Measurements from ENCODE around the gene KPNA6.
"Not testable (repeated sequence)": the region's sequence is repeated elsewhere in the genome, so short reads cannot be mapped to it uniquely, and the experiment has no call there.

Gene KPNA6

DNA sequence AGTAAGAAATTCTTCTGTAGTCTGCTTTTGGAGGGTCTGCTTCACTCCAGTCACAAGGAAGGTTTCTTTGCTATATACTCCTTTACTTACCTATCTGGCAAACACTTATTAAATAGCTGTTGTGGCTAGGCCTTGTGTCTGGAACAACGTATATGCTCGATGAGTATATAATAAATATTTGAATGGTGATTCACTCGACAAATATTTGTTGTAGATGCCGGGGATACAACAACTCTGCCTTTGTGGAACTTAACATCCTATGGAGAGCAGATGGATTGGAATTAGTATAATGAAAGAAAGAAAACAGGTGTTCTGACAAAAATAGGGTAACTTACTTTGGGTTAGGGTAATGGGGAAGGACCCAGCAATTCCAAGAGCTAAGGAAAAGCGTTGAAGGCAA lies 31.1 kb downstream of the KPNA6 start:
- in situ Hi-C loops (cut with MboI; ENCODE audit: low sequenced_read_pairs) = no loop called here

DNA sequence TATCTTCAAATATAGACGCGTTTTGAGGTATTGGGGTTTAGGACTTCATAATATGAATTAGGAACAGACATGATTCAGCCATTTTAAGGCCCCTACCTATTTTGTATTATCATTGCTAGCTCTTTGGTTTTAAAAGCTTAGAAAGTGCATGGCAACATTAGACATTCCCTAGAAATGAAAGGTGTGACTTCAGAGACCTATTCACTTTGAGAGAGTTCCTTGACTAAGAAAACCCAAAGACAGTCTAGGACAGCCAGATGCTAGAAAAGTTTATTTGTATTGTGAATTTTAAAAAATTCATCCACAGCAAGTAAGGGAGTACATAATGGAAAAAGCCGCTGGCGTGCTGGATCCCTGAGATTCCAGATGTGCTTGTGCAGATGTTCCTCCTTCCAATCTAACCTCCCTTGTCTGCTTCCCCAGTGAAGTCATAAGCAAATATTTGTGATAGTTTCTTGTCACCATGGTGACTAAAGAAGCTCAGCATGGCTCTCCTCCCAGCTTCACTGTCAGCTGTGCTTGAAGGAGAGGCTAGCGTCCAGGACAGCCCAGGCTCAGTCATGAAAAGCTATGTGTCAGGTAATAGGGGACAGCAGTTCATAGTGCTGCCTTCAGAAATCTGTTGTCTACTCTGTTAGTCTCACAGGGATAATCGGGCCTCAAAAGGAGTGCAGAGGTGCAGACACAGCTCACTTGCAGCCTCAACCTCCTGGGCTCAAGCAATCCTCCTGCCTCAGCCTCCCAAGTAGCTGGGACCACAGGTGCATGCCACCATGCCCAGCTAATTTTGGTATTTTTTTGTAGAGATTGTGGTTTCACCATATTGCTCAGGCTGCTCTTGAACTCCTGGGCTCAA lies 34.8 kb downstream of the KPNA6 start:
- in situ Hi-C loops (cut with MboI; ENCODE audit: low sequenced_read_pairs) = no loop called here

DNA sequence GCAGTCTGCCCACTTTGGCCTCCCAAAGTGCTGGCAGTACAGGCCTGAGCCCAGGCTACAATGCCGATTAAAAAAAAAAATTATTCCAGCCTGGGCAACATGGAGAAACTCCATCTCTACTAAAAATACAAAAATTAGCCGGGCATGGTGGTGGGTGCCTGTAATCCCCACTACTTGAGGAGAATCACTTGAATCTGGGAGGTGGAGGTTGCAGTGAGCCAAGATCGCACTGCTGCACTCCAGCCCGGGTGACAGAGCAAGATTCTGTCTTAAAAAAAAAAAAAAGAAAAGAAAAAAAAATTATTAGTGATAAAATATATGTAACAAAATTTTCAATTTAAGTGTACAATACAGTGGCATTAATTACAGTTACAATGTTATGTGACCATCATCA lies 35.4 kb downstream of the KPNA6 start:
- in situ Hi-C loops (cut with MboI; ENCODE audit: low sequenced_read_pairs) = not testable (repeated sequence)

DNA sequence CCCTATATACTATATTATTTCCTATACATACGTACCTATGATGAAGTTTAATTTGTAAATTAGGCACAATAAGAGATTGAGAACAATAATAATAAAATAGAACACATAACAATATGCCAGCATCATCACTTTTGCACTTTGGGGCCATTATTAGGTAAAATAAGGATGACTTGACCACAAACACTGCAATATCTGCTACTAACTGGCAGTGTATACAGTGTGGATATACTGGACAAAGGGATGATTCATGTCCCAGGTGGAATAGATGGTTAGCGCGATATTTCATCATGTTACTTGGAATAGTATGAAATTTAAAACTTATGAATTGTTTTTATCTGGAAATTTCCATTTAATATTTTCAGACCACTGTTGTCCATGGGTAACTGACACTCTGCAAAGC lies 36.2 kb downstream of the KPNA6 start:
- in situ Hi-C loops (cut with MboI; ENCODE audit: low sequenced_read_pairs) = no loop called here

DNA sequence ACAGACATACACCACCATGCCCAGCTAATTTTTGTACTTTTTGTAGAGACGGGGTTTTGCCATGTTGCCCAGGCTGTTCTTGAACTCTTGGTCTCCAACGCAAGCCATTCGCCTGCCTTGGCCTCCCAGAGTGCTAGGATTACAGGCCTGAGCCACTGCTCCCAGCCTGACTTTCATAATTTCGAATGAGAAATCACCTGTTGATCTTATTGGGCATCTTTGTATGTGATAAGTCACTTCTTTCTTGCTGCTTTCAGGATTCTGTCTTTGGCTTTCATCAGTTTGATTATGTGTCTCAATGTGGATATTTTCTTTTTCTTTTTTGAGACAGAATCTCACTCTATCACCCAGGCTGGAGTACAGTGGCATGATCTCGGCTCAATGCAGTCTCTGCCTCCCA lies 39.9 kb downstream of the KPNA6 start:
- in situ Hi-C loops (cut with MboI; ENCODE audit: low sequenced_read_pairs) = not testable (repeated sequence)

DNA sequence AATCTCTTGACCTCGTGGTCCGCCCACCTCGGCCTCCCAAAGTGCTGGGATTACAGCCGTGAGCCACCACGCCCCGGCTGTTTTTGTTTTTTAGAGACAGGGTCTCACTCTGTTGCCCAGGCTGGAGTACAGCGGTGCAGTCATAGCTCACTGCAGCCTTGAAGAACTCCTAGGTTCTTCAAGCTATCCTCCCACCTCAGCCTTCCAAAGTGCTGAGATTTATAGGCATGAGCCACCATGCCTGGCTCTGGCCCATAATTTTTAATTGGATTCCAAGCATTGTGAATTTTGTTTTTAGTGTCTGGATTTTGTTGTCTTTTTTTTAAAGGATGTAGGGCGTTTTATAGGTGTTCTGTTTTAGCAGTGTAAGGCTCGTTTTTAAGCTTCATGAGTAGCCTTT lies 43.0 kb downstream of the KPNA6 start:
- in situ Hi-C loops (cut with MboI; ENCODE audit: low sequenced_read_pairs) = no loop called here

DNA sequence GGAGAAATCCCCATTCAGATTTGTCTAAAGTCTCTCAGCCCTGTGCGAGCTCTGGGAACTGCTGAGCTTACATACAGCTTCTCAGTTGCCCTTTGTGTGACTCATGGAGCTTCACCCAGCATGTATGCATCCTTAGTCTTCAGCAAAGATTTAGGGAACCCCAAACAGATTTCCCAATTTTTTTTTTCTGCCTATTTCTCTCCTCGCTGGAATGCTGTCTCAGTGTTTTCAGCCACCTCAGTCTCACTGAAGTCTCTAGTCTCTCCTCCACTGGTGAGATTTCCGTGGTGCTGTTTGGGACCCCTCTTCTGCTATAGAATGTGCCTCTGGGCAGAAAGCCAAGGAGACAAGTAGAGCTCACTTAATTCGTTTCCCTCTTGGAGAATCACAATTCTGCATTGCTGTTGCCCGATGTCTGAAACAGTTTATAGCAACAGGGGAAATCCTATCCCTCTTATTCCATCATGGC lies 43.5 kb downstream of the KPNA6 start:
- in situ Hi-C loops (cut with MboI; ENCODE audit: low sequenced_read_pairs) = no loop called here

DNA sequence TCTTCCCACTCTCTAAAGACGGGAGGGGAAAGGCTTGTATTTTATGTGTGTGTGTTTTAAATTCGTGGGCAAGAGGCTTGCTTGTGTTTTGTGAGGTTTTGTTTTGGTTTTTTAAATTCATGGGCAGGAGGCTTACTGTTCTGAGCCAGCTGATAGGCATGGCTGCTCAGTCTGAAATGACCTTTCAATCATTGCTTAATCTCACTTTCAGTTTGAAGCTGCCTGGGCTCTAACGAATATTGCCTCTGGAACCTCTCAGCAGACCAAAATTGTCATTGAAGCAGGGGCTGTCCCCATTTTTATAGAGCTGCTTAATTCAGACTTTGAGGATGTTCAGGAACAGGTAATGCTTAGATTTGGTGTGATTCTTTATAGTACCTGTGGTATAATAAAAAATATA lies 51.3 kb downstream of the KPNA6 start:
- in situ Hi-C loops (cut with MboI; ENCODE audit: low sequenced_read_pairs) = no loop called here

DNA sequence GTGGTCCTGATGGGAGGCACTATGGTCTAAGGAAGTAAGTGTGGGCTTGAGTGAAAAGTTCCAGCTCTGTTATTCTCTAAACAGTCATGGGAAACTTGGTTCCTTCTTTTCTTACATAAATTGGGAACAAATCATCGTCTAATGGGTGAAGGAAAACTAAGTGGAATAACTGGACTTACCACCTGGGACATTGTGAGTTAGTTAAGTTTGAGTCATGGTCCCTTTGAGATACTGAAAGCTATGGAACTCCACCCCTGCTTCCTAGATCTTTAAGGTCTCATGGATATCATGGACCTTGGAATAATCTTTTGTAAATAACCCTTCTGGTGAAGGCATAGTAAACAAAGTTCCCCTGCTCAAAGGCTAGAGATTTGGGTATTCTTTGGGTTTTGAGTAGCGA lies 55.5 kb downstream of the KPNA6 start:
- in situ Hi-C loops (cut with MboI; ENCODE audit: low sequenced_read_pairs) = no loop called here

DNA sequence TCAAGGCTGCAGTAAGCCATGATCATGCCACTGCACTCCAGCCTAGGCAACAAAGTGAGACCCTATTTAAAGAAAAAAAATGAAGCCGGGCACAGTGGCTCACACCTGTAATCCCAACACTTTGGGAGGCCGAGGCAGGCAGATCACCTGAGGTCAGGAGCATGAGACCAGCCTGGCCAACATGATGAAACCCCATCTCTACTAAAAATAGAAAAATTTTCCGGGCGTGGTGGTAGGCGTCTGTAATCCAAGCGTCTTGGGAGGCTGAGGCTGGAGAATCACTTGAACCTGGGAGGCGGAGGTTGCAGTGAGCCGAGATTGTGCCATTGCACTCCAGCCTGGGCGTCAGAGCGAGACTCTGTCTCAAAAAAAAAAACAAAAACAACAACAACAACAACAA lies 57.8 kb downstream of the KPNA6 start:
- in situ Hi-C loops (cut with MboI; ENCODE audit: low sequenced_read_pairs) = not testable (repeated sequence)

DNA sequence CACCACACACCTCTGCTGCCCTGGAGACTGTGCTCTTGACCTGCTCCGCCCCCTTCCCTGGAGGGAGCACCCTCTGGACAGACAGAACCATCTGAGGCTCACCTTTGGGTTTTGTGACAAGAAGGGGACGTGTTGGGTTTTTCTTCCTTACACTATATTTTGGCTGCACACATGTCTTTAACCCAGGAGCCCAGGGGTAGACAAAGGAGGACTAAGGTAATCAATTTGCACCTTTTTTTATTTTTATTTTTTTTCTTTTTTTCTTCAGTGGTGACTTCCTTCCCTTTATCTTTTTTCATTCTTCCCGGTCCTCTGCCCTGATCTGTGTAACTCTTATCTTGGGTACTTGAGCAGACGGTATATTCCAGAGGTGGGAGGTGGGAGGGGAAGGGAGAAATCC lies 63.1 kb downstream of the KPNA6 start:
- in situ Hi-C loops (cut with MboI; ENCODE audit: low sequenced_read_pairs) = no loop called here

DNA sequence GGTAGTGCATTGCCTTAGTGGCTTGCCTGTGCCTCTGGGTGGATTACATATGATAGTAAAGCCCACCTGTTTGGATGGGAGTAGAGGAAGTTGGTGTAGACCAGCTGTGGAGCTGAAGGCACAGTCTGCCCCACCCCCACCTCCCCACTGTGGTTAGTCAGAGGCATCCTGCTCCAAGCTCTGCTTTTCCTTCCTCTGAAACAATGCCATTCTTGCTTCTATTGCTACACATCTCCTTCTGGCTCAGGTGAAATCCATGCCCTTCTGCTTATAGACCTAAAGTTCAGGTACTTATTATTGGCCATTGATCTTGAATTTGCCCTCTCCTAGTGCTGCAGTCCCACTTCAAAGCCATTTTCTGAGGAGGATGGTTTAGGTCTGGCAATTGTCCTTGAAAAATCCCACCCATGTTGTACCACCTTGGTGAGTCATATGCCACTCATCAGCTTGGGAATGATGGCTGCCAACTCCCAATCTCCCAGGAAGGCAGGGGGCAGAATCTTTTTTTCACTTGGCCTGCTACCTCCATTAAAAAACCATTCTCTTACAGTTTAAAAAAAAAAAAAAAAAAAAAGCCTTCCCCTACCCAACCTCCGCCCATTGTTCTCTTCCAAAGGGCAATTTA lies 64.9 kb downstream of the KPNA6 start:
- in situ Hi-C loops (cut with MboI; ENCODE audit: low sequenced_read_pairs) = no loop called here

DNA sequence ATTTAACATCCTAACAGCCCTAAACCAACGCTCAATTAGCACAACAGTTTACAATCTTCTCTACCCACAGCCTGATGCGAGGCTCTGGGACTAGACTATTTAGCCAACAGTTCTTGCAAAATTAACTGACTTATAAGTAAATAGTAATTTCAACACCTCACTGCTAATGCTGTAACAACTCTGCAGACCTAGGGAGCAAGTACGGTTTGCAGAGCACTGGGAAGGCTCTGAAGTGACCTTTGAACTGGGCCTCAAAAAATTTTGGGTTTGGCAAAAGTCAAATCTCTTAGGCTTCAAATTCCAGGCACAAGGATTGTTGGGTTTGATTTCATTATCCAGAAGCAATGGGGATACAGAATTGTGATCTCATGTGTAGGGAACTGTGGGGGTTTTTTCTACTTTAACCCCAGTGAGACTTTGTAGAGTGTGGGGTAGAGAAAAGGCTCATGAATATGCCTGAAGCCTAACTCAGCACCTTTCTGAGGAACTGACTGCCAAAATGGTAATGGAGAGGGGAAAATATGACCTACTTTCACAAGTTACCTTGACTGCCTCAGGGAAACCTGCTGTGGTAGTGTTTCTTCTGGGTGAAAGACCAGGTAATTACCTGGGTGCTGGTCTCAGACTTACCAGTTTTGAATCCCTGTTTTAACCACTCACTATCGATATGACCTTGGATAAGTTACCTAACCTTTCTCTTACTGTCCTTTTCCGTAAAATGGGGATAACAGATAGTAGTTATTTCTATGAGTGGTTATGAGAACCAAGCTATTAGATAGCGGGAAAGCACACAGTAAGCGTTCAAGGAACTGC lies 70.7 kb downstream of the KPNA6 start:
- in situ Hi-C loops (cut with MboI; ENCODE audit: low sequenced_read_pairs) = no loop called here

DNA sequence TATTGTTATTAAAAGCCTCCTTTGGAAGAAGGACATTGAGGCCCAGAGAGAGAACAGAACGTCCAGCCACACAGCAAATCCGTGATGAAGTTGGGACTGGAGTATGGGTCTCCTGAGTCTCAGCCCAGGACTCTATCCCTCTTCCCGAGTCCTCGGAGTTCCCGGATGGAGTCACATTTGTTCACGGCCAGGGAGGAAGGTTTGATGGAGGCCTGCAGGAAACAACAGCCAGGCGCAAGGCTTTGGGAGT lies 71.3 kb downstream of the KPNA6 start:
- in situ Hi-C loops (cut with MboI; ENCODE audit: low sequenced_read_pairs) = no loop called here

DNA sequence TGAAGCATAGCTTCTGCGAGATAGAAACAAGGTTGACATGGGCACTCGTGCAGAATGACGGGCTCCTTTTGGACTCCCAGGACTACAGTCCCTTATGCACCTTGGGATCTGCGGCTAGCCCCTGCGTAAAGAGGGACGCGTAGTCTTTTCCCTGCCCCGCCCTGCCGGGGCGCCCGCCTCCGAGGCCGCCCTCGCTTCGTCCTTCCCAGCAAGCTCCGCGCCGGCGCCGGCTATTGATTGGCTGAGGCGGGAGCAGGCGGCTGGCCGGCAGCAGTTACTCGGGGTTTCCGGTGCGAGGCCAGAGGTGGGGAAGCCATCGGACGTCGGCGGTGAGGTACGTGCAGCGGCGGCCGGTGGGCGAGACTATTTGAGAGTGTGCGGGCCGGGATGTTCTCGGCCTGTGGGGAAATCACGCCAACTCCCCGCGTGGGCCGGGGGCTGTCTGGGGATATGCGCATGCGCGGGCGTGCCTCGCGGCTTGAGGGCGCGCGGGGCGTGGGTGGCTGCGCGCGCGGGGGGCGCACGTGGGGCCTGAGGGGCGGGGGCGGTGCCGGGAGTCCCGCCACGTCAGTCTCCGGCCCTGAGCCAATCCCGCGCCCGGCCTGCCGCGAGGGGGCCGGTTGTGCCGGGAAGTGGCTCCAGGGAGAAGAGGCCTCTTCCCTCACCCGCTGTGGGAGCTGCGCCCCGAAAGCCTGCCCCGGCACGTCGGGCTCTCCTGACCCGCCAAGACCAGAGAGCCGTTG lies 71.8 kb downstream of the KPNA6 start, which contains the start of gene TXLNA:
TSS of gene TXLNA (plus strand) at position 233 of the 743 bp plus-strand sequence. CDS start 671 bp downstream, outside the sequence.
- in situ Hi-C loops (cut with MboI; ENCODE audit: low sequenced_read_pairs) = no loop called here

DNA sequence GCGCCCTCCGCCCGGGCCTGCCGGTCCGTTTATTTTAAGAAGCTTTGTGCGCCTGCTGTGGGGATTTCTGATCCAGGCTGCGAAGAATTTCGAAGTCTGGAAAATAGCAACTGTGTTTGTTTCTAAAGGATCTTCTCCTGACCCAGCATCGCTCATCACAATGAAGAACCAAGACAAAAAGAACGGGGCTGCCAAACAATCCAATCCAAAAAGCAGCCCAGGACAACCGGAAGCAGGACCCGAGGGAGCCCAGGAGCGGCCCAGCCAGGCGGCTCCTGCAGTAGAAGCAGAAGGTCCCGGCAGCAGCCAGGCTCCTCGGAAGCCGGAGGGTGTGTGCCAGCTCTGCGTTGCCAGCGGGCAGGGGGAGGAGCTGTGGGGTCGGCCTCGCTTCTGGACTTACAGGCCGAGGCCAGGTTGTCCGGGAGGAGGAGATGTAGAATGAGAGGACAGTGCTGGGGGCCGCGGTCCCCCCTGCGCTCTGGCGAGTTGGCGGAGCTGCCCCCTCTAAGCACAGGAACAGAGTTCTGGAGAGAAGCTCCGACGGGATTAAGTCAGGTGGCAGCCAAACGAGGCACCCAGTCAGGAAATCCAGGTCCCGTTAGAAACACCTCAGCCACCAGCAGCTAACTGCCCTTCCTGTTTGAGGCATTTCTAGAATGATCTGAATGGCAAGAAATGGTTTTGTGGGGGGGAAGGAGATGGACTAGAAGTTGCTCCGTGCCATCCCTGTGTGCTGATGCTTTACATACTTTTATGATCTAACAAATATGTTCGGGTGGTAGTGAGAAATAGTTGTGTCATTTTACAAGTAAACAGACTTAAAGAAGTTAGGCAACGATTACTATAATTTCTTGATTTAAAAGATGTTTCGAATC lies 72.6 kb downstream of the KPNA6 start:
- in situ Hi-C loops (cut with MboI; ENCODE audit: low sequenced_read_pairs) = no loop called here

DNA sequence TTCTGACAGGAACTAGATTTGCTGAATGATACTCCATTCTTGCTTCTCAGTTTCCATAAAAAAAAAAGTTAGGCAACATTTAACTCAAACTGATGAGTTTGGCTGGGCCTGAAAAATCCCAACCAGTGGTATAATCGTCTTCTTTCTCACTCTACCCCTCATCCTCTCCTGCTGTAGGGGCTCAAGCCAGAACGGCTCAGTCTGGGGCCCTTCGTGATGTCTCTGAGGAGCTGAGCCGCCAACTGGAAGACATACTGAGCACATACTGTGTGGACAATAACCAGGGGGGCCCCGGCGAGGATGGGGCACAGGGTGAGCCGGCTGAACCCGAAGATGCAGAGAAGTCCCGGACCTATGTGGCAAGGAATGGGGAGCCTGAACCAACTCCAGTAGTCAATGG lies 73.2 kb downstream of the KPNA6 start:
- in situ Hi-C loops (cut with MboI; ENCODE audit: low sequenced_read_pairs) = no loop called here

DNA sequence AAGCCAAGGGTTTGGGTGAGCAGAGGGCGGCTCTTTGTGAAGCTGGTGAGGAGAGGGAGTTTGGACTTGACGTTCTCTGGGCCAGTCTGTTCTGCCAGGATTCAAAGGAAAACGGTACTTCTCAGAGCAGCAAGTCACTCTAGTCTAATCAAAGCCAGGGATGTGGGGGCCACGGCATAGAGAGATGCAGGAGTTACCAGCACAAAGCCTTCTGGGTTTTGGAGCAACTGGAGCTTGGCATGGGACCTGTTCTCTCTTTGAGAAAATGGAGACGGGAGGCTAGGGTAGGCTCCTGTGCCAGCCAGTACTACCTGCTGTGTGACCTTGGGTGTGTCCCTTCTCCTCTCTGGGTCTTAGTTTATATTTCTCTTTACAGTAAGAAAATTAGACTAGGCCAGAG lies 73.7 kb downstream of the KPNA6 start:
- in situ Hi-C loops (cut with MboI; ENCODE audit: low sequenced_read_pairs) = no loop called here

DNA sequence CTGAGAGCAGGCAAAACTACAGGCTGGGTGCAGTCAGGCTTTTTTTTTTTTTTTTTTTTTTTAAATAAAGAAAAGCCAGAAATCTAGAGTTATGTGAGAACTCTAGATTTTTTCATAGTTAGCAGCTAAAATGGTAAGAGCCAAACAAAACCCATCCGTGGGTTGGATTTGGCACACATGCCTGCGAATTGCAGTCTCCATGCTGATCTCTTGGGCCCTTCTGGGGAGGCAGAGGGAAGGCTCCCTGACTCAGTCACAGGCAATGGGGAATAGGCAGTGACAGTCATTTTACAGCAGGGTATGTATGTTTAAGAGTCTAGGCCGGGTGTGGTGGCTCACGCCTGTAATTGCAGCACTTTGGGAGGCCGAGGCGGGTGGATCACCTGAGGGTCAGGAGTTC lies 74.2 kb downstream of the KPNA6 start:
- in situ Hi-C loops (cut with MboI; ENCODE audit: low sequenced_read_pairs) = no loop called here

DNA sequence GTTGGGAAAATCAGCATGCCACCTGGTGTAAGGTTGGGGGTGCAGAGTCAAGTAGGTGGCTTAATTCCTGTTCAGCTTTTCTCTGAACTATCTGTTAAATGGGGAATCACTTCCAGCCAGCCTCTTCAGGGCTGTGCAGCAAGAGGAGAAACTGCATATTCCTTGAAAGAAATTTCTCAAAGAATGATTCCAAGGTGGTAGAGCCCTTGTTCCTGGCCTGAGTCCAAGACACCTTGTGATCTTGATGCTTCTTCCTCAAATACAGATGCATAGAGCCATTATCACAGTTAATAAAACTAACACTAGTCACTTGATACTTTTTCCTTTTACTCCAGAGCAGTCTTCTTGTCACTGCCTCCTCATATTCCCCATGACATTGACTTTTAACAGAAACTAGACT lies 76.8 kb downstream of the KPNA6 start:
- in situ Hi-C loops (cut with MboI; ENCODE audit: low sequenced_read_pairs) = no loop called here
